GM18499 (cell line): ENCODE data around the gene SLC52A3.

ENCODE experiments used
- ATAC-seq: cut with Tn5 transposase; IDR thresholded peaks from one replicate; pipeline ENCODE4 v1.9.1; 2021; ENCODE audit warnings: moderate number of reproducible peaks; ENCODE audit not compliant: insufficient read depth, unreplicated experiment

The SLC52A3 gene

DNA sequence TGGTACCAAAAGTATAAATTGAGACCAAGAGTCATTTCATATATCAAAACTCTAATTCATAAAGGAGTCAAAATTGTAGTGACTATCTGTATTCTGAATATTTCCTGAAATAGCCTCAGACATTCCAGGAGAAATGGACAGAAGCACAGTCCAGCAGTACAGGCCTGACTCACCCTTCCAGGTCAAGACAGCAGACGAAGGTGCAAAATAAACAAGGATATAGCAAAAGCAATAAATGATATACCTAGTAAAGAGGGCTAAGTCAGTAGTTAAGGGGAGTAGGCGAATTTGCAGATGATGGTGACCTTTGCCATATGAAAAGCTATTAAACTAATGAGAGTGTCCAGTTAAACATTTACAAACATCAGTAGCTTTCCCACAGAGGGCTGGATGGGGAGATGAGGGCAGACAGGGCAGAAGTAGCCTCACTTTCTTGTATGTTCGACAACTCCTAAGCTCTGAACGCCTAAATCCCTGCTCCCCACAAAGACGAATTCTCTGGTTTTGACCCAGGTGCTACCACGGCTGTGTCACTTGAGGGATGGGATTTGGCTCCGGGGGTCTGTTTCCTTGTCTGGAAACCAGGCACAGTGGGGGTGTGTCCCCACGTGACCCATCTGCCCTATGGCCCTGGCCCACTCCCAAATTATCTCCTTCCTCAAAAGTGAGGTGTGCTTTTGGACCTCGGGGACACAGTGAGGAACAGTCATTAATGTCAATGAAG lies 3.6 kb upstream of the SLC52A3 start:
- no peak for ATAC-seq

DNA sequence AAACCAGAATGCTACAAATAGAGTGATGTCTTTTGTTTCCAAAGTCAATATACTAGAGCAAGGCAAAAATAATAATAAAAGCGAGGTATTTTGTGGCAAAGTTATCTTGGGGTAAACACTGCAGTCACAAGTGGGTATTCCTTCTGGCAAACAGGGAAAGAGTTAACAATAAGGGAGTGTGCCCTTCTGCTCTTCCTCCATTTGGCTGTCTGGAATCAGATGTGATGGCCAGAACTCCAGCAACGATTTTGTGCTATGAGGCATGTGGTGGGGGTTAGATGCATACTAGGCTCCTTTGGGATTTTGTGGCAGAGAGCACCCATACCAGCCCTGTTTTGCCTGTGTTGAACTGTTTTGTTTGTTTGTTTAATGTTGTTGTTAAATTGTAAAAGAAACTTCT lies 2.4 kb upstream of the SLC52A3 start:
- no peak for ATAC-seq

DNA sequence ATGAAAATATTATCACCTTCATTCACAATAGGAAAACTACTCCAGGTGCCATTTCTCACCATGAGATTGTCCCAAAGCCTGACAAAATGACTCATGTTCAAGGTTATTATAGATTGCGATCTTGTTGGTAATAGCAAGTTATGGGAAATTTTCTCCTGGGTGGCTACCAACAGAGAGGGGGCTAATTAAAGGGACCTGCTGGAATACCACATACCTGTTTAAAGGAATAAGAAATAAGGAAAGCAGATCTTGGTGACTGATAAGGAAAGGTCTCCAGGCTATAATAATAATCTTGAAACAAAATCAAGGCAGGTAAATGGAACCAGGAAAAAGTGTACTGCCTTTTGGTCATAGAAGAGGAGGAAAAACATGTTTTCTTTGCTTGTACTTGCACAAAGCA lies 1.4 kb downstream of the SLC52A3 start:
- ATAC-seq: no peak

DNA sequence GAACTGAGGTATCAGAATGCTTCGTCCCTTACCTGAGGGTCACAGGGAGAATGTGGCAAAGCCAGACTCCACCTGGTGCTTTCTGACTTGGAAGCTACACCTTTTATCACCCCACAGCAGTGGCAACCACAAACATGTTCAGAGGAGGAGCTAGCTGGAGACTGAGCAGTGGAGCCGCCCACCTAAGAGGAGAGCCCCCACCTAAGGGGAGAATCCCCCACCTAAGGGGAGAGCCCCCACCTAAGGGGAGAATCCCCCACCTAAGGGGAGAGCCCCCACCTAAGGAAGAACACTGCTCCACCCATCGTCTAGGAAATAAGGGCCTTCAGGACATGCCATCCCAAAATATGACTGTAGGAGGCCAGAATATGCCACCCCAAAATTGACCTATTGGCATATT lies 4.0 kb downstream of the SLC52A3 start:
- ATAC-seq: no peak

DNA sequence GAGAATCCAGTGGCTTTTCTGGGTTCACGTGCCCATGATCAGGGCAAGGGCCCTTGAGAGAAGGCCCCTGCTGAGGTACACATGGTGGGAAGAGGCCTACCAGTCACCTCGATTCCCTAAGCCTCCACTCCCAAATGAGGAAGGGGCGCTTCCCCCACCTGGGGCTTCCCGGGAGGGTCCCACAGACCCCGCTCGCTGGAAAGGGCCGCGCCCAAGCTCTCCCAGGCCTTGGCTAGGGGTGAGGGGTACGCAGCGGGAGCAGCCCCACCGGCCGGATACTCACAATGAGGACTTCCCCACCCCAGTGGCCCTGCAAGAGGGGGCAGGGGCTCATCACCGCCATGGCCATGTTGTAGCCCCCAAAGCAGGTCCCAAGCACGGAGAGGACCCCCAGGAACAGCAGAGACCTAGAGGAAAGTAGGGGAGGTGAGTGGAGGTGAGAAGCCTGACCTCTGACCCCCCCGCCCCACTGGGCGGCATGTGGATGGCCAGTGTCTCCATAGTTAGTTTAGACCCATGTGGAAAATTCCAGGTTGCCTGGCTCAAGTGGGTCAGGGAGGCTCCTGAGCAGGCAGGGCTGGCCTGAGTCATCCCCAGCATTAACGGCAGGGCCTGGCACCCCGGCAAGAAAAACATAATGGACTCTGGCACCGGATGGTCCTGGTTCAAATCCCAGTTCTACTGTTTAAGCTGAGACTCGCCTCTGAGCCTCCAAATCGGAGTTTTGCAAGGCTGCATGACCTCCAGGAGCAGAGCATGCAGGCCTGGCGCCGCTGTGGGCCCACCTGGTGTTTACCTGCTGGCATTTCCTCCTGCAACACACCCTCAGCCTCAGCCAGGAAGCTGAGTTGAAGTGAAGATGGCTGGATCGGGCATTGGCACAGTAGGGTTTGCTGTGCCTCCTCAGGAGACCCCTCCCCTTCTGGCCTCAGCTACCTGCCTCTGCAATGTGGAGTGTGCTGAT lies 6.6 kb downstream of the SLC52A3 start:
- ATAC-seq: no peak

DNA sequence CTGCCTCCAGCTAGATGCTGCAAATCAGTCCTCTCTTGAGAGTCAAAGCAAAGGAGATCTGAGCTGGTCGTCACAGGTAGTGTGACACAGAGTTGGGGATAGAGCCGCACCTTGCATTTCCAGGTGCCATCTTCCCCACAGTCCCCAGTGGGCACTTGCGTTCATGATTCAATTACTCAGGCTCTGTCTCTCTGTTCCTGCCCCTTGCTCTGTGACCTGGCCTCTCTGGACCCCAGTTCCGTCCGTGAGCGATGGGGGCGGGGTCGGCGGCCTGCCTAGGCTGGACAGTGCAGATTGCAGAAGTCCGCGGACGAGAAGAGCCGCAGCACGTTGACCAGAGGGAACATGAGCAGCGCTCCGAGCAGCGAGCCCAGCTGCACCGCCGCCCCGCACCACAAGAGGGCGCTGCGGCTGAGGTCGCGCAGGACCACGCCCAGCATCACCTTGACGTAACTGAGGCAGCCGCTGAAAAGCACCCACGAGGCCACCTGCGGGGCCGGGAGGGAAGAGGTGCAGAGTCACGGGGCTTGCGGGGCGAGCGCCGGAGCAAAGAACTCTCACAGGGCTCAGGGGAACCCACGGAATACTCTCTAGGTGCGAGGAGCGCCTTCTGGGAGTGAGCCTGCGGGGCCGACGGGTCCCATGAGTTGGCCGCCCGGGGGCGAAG lies 7.4 kb downstream of the SLC52A3 start:
- ATAC-seq: no peak

DNA sequence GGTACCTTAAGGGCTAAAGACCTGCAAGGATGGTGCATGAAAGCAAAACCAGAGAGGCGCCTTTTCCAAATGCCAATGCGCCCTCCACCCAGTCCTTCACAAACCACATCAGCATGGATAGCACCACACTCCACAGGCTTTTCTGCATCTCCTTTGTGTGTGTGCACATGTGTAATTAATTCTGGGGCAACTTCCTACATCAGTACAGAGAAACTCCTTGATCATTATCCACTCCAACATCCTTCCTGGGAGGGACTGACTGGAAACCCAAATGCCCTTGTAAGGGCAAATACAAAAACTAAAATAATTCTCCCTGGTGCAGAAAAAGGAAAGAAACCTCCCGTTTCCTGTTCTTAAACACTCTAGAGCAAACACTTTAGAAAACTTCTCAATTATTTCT lies 10.8 kb downstream of the SLC52A3 start:
- no peak for ATAC-seq

DNA sequence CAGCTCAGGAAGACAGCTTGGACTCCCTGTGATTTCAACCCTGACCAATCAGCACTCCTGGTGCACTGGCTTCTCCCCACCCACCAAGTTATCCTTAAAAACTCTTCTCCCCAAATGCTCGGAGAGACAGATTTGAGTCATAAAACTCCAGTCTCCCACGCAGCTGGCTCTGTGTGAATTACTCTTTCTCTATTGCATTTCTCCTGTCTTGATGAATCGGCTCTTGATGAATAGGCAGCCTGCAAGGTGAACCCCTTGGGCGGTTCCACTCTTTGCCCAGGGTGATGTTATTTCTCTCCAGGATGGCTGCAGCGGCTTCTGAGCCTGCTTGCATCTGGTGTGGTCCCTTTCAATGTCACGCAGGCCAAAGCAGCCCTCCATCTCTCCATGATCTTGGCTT lies 12.4 kb downstream of the SLC52A3 start:
- ATAC-seq: no peak

DNA sequence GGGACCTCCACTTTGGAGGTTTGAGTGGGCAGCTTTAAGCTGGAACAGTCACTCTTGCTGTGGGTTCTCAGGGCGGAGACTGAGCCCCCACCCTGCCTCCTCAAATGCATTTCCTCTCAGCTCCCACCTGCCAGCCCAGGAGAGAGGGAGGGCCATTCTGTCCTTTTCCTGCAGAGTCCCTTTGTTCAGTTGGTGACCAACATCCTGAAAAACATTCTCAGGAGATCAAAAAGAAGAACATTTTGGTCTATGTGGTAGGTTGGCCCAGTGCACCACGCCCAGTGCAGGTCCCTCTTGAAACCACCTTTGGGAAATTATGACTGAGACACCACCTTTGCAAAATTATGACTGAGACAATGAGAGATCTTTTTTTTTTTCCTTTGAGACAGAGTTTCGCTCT lies 13.4 kb downstream of the SLC52A3 start:
- ATAC-seq: no peak

DNA sequence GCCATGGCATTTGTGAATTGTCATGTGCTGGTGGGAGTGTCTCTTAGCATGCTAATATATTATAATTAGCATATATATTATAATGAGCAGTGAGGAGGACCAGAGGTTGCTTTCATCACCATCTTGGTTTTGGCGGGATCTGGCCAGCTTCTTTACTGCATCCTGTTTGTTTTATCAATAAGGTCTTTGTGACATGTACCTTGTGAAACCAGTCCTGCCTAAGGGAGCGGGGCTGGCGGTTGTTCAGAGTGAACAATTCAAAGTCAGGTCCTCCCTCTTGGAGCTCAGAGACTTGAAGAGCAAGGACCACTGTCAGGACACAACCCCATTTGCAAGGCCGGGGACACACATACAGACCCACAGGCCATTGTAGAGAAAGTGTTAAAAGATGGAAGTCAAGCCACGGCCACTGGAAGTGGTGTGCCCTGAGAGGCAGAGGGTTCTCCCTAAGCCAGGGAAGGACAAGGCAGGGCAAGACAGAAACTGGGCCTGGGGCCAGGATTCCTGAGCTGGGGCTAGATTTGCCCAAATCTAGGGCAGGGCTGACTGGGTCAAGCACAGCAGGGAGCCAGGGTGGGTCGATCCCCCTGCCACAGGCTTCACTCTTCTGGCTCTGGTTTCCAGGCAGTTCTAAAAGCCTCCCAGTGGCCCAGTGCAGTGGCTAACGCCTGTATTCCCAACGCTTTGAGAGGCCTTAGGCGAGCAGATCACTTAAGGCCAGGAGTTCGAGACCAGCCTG lies 14.2 kb downstream of the SLC52A3 start:
- ATAC-seq: no peak

DNA sequence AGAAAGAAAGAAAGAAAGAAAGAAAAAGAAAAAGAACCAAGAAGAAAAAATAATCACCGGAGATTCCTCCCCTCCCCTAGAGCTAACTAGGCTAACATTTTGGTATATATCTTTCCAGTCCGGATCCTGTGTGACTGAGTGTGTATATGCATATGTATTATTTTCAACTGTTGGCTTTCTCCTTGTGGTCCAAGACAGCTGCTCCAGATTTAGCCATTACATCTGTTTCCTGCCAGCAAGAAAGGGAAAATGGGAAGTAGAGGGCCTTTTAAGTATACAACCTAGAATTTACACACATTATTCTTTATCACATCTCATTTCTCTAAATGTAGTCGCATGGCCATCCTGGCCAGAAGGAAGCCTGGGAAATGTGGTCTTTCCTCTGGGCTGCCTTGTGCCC lies 15.2 kb downstream of the SLC52A3 start:
- no peak for ATAC-seq

DNA sequence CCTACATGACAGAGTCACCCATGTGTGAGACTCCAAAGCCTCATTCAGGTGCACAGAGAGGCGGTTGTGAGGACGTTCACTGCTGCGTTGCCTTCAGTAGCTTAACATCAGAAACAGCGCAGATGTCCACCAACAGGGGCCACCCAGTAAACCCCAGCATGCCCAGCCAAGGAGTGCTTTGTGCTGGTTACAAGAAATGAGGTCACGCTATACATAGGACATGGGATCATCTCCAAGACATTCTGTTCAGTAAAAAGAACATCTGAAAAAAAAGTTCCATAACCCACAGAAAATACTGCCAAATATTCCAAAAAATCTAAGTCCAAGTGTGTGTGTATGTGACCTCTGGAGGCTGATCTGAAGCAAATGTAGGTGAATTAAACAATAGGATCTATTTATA lies 16.0 kb downstream of the SLC52A3 start:
- ATAC-seq: no peak

DNA sequence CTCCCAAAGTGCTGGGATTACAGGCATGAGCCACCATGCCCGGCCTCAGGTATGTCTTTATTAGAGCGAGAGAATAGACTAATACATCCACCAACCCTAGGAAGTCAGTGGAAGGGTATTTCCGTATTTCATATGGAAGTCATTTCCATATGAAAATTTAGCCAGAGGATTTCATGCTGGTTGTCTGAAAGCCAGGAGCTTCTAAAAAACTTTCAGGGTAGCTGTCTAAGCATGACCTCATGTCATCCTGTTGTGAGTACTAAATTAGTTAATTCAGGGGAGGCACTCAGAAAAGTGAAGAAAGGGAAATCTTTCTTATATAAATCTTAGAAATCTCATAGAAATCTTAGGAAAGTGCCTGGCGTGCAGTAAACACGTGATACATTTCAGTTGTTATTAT lies 16.5 kb downstream of the SLC52A3 start:
- no peak for ATAC-seq

DNA sequence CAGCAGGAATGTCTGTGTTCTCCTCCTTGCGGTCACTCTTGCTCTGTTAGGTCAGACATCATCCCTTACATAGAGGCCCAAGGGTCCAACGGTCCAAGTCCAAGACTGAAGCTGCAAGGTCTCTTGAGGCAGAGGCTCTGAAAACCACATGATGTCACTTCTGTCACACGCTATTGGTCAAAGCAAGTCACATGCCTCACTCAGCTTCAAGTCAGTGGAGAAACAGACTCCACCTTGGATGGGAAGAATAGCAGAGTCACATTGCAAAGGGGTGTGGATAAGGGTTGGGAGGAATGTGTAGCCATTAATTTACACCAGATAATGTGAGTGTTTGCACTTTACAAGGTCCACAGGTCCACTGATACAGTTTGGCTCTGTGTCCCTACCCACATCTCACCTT lies 17.5 kb downstream of the SLC52A3 start:
- no peak for ATAC-seq

DNA sequence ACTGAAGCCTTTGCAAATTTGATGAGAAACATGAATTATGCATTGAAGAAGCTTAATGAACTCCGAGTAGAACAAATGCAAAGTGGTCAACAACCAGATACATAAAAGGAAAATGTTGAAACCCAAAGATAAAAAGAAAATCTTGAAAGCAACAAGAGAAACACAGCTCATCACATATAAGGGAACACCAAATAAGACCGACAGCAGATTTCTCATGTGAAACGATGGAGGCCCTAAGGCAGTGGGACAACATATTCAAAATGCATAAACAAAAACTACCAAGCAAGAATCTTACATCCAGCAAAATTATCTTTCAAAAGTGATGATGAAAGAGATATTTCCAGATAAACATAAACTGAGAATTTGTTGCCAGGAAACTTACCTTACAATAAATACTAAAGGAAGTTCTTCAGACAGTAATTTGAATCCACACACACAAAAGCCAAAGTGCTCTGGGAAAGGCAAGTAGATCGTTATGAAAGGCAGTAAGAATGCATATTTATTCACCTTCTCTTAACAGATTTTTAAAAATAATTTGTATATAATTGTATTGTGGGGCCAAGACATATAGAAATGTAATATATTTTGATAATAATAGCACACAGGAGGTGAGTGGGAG lies 22.5 kb downstream of the SLC52A3 start:
- no peak for ATAC-seq

DNA sequence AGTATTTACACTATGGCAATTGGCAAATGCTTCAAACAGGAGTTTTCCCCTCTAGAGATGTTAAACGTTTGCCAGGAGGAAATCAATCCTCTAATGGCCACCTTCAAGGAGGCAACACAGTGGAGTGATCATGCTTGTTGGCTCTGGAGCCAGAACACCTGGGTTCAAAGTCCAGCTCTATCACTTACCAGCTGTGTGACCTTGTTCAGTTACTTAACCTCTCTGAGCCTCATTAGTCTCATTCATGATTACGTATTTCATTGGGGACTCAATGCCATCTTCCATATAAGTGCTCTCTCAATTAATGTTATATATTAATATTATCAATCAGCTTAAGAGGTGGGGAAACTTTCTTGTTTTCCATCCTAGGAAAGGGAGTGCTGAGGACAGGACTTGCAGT lies 26.1 kb downstream of the SLC52A3 start:
- no peak for ATAC-seq

DNA sequence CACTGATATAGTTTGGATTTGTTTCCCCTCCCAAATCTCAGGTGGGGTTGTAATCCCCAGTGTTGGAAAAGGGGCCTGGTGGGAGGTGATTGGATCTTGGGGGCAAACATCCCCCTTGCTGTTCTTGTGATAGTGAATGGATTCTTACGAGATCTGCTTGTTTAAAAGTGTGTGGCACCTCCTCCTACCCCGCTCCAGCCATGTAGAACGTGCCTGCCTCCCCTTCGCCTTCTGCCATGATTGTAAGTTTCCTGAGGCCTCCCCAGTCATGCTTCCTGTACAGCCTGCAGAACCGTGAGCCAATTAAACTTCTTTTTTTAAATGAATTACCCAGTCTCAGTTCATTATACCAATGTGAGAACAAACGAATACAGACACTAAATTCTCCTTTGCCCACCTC lies 26.7 kb downstream of the SLC52A3 start:
- no peak for ATAC-seq

DNA sequence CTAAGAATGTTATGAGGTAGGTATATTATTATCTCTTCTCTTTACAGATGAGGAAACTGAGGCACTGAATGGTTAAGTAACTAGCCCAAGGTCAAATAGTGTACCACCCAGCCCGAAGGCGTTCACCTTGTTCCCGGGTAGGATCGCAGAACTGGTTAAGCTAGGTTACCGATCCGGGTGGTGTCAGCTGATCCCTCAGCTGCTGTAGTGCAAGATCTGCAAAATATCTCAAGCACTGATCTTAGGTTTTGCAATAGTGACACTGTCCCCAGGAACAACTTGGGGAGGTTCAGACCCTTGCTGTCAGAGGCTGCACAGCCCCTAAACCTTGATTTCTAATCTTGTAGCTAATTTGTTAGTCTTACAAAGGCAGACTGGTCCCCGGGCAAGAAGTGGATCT lies 28.1 kb downstream of the SLC52A3 start:
- no peak for ATAC-seq

DNA sequence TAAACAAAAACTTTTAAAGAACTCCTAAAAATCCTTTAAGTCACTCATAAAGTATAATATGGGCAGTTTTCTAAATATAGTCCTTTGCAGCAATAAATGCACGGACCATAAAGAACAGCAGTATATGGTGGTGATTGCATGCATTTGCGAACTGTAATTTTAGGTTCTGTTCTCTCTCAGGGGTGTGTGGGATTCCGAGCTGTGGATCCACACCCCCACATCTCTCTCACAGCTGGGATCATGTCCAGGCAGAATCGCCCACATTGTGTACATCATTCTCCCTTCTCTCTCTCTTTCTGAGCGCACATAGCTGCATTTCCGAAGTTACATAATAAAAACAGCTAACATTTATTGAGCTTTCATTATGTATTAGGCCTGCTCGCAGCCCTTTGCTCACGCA lies 28.6 kb downstream of the SLC52A3 start:
- ATAC-seq: no peak

DNA sequence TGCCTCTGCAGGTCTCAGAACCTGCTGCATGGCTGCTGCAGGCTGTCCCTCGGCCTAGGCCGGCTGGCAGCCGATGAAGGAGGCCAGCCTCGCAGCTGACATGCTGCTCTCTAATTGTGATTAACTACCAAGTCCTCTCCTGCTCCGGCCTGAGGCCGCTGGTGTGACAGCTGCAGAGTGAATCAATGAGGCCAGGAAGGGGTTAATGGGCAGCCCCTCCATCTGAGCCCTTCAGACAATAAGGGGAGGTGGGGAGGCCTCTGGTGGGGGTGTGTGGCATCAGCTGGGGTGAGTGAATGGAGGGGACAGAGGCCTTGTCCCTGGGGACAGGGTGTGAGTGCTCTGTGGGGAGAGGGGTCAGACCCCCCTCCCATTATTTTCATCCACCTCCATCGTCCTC lies 34.4 kb downstream of the SLC52A3 start:
- ATAC-seq: no peak
